ENCODE measurements around the gene GRID2IP.

DNA sequence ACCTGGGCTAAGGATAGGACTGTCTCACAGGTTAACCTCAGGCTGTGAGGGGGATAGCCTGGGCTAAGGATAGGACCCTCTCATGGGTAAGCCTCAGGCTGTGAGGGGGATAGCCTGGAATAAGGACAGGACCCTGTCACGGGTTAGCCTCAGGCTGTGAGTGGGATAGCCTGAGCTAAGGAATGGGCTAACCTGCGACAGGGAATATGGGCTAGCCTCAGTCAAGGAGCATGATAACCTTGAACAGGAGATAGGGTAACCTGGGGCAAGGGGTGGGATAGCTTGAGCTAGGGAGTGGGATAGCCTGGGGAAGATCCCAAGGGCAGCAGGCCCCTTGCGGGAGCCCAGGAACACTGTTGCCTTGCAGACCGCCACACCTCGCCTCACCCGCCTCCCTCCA, 42.7 kb downstream of the GRID2IP start:
- TF ChIP-seq EZH2 (IDR thresholded peaks at IDR 0.05), result no peak
- TF ChIP-seq, protein P1, sequence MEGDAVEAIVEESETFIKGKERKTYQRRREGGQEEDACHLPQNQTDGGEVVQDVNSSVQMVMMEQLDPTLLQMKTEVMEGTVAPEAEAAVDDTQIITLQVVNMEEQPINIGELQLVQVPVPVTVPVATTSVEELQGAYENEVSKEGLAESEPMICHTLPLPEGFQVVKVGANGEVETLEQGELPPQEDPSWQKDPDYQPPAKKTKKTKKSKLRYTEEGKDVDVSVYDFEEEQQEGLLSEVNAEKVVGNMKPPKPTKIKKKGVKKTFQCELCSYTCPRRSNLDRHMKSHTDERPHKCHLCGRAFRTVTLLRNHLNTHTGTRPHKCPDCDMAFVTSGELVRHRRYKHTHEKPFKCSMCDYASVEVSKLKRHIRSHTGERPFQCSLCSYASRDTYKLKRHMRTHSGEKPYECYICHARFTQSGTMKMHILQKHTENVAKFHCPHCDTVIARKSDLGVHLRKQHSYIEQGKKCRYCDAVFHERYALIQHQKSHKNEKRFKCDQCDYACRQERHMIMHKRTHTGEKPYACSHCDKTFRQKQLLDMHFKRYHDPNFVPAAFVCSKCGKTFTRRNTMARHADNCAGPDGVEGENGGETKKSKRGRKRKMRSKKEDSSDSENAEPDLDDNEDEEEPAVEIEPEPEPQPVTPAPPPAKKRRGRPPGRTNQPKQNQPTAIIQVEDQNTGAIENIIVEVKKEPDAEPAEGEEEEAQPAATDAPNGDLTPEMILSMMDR (IDR thresholded peaks at IDR 0.05), result no peak
